GM12801 (cell line): Measurements from ENCODE around the gene TEX2.

ENCODE experiments used
- CTCF ChIP-seq: IDR thresholded peaks from one replicate; pipeline ENCODE4 v1.5.1; 2011; ENCODE audit warnings: control low read depth; ENCODE audit not compliant: insufficient read length; ENCODE audit errors: extremely low read depth

The TEX2 gene

DNA sequence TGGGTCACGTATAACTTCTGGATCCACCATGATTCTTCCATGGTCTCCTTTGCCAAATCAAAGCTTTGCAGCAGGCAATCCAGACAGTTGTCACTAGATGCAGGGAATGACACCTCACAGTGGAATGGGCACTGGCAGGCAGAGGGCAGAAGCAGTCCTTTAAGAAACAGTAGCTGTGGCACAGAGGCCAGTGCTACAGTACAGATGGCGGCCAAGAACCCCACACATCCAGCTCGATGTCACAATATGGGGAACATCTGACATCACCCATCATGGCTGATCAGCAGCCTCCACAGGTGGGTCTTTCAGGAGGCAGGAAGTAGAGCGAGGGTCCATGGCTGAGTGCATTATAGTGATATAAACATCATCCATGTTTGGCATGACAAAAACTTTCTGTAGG is 114.4 kb downstream of the TEX2 start:
- no peak for TF ChIP-seq CTCF

DNA sequence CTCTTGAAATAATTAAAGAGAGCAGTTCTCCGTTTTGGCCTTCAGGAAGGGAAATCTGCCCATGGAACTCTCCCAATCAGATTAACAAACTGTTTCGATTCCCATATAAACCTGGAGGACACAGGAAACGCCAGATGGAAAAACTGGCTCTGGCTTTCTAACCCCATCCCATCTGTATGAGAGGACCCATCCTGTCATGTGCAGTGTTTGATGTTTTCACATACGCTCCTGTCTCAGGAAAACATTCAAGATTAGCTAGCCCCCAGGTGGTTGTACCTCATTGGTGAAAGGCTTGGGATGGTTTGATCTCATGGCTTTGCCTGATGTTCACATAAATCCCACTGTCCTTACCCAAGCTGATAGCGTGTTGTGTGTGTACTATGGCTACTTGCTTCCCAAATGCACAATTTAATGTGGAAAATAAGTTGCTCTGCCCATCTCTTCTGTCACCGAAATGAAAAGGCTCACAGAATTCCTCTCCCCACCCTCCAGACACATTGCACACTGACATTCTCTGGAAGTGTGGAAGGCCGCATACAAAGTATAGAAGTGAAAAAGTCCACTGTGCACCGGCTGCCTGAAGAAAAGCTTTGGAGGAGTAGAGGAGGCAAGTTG is 114.9 kb downstream of the TEX2 start:
- no peak for TF ChIP-seq CTCF

GRCh38 chr17:64147110-64148016 is 115.7 kb downstream of the TEX2 start:
- no peak for TF ChIP-seq CTCF

DNA sequence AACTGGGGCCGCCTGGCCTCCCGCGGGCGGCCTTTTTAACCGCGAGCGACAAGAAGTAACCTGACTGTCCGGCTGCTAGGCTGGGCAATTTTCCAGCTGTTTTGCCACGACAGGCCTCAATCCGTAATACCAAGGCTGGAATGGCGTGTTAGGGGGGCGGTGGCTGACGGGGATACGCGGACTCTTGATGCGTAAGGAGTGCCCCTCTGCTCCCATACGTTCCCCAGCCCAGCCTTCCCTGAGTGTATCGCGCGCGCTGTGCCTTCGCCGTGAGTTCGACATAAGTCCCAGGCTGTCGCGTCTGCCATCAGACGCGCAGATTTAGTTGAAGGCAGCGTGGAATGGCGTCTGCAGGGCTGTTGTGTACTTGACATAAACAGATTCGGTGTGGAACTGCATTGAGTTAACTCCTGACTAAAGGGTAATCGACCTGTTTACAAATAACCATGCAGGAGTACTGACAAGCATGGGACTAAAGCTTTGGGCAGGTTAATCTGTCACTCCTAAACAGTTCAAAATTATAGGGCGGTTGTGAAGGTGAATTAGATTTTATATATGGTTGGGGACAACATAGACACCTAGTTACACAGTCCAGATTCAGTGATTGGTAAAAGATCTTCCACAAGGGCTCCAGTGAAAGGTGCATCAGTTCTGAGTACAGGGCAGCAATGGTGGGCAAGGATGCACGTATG is 116.5 kb downstream of the TEX2 start:
- no peak for TF ChIP-seq CTCF

DNA sequence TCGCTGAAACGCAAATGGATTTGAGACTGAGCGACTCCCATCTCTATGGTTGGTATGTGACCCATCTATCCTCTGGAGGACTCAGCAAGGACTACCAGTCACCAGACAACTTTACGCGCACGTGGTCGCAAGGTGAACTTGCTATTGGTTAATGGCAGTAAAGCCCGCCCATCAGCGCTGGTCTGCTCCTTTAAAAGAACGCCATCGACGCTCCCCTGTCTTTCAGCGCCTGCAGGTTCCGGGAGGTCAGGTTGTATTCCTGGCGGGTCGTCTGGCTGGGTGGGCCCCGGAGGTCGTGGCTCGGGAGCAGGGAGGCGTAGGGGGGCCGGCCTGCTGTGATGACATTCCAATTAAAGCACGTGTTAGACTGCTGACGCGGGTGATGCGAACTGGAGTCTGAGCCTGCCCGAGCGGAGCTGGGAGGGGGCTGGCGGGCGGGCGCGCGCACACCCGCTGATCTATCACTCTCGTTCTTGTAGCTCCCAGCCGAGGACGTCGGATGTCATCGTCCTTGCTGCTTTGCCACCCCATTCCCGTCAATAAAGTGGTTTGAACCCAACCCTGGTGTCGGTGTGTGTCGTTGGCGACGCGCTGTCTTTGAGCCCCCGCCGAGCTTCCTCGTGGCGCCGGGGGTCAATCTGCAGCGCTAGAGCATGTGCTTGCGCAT is 117.2 kb downstream of the TEX2 start:
- TF ChIP-seq CTCF = no peak

DNA sequence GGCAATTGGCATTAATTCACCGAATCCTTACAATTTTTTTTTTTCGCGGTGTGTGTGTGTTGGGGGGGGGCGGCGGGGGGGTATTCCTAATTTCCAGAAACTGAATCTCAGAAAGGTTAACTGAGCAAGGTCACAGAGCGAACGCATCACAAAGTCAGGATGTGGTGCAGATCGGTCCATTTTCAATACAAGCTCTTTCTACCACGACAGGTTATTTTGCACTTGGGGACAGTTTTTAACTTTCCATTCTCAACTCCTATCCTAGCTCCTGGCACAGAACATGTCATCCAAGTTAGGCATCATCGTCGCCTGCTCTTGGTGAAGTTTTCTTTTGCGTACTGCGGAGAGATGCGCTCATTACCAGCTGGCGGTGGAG is 117.7 kb downstream of the TEX2 start:
- TF ChIP-seq CTCF = no peak

DNA sequence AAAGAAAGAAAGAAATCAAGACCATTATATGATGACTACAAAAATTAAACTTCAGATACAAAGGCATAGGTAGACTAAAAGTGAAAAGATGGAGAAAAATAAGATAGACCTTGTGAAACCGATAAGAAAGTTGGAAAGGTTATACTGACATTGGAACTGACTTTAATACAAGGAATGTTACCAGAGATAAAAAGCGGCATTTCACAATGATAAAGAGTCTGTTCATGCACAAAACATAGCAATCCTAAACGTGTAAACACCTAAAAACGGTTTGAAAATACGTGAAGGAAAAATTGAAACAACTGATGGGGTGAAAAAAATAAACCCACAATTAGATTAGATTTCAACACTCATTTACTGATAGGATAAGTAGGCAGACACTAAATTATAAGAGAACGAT is 123.5 kb downstream of the TEX2 start:
- no peak for TF ChIP-seq CTCF
